Right lobe of liver (tissue), 6 donors: ENCODE measurements around the gene SLC45A1. TPM values are rescaled to one million over a fixed set of nuclear protein-coding genes. Genes with fewer than 3 reads are reported as not detected.

Experiments
- ATAC-seq, 4 donors: fragments of 200-7000 bp; cut with Tn5 transposase; one replicate each; pipeline ENCODE4 v1.9.1; 2020; ENCODE audit warnings: mild to moderate bottlenecking in 4 of 4, moderate library complexity in 4 of 4
- DNase-seq, 3 donors: peaks; one replicate each; pipeline ENCODE4 v3.0.0-alpha.2; 2020
- H3K27ac ChIP-seq, 3 donors: fragments of 200-600 bp; one replicate each; pipeline ENCODE4 v1.8.0; 2022
- H3K27me3 ChIP-seq, 2 donors: fragments of 200-600 bp; one replicate each; pipeline ENCODE4 v1.8.0; 2022
- H3K36me3 ChIP-seq, 4 donors: fragments of 200-600 bp; sonication (generic) in 1 of 4; one replicate each; pipeline versions ENCODE4 v1.5.1 to v1.8.0; 2017 to 2022; ENCODE audit warnings: control low read depth in 1 of 4
- H3K4me1 ChIP-seq, 4 donors: fragments of 200-600 bp; sonication (generic) in 1 of 4; one replicate each; pipeline versions ENCODE4 v1.5.1 to v1.8.0; 2017 to 2022; ENCODE audit warnings: control low read depth in 1 of 4
- H3K4me3 ChIP-seq, 3 donors: fragments of 200-600 bp; one replicate each; pipeline ENCODE4 v1.8.0; 2022
- H3K9me3 ChIP-seq, 4 donors: fragments of 200-600 bp; sonication (generic) in 1 of 4; one replicate each; pipeline versions ENCODE4 v1.5.1 to v1.8.0; 2017 to 2022; ENCODE audit warnings: control low read depth in 1 of 4
- CTCF ChIP-seq, 4 donors: fragments of 200-600 bp in 3 of 4; fragments of 450-650 bp in 1 of 4; IDR thresholded peaks; one replicate each; pipeline versions ENCODE4 v1.5.1 to v1.8.0; 2016 to 2022; ENCODE audit warnings: antibody characterized with exemption in 4 of 4, mild to moderate bottlenecking in 2 of 4
- POLR2A ChIP-seq: fragments of 450-650 bp; IDR thresholded peaks from one replicate; pipeline ENCODE4 v1.6.1; 2017; ENCODE audit warnings: antibody characterized with exemption, mild to moderate bottlenecking
- WGBS: methylation state at CpG from one replicate; pipeline ENCODE4 v1.1.6; 2018; ENCODE audit warnings: low coverage, low lambda C conversion rate; ENCODE audit not compliant: insufficient coverage; ENCODE audit errors: missing lambda C conversion rate; 5-methylcytosine and 5-hydroxymethylcytosine counted together
- intact Hi-C, 2 donors: fragments of 100-400 bp; cut with DNase I; formaldehyde crosslinking; loops; one replicate each; pipeline versions ENCODE4 v1.11.2 to v1.14.1; 2022
- total RNA-seq, 6 experiments: library from RNA; depleted of rRNA in 2 of 6; stranded (reverse); fragments of >200 nt in 2 of 6; fragmentation: NEBNext Ultra II Directional in 3 of 6; extraction: Animal tissue kit (Norgen Biotek cat#: 25700) in 3 of 6; gene quantifications; one replicate each; pipeline versions ENCODE4 v1.1.0 to v1.2.4, GENCODE V29; 2016 to 2023
- donor health status: DM: no; HTN: yes; CAD: no.
- donor health status: DM: no; HTN: no; CAD: no.
- donor health status: DM: no; HTN: no; CAD: no.
- donor health status: DM: no; HTN: yes; CAD: no.
- donor health status: DM: no; HTN: yes; CAD: no.

The SLC45A1 gene
- total RNA-seq, 6 experiments from 2014 or later: 0.13 to 0.53 (median 0.25) TPM; not detected in 1

- no peak for ATAC-seq
- intact Hi-C loops: no loop called here
Measured at GRCh38 chr1:8332806-8333205, 14.9 kb downstream of the SLC45A1 start.

GRCh38 chr1:8333246-8333987, 15.5 kb downstream of the SLC45A1 start:
- peak in 1 of 3 donors; percentile 35 for DNase-seq
- no peak for TF ChIP-seq CTCF (IDR thresholded peaks at IDR 0.05)
- TF ChIP-seq POLR2A: no peak
- no peak for ATAC-seq
- H3K4me1 ChIP-seq: no peaks in the 10 kb centered on the region
- H3K9me3 ChIP-seq: no peaks in the 10 kb centered on the region
- intact Hi-C loops: no loop called here
- no peaks in the 10 kb centered on the region for H3K36me3 ChIP-seq
- no peak overlapping the region for H3K4me3 ChIP-seq
- H3K27ac ChIP-seq: no peak overlapping the region
- 82% methylated on average over 14 of the region's 16 CpGs for WGBS
- no peaks in the 10 kb centered on the region for H3K27me3 ChIP-seq

More at GRCh38 chr1:8332806-8333205, 14.9 kb downstream of the SLC45A1 start:
- no peaks in the 10 kb centered on the region for H3K27me3 ChIP-seq
- no peak overlapping the region for H3K27ac ChIP-seq
- no peaks in the 10 kb centered on the region for H3K36me3 ChIP-seq
- no peak overlapping the region for H3K4me3 ChIP-seq
- no peak for DNase-seq
- WGBS: 89% methylated on average over 9 of the region's 16 CpGs
- TF ChIP-seq CTCF (IDR thresholded peaks at IDR 0.05) (no peak), POLR2A (no peak)
- H3K4me1 ChIP-seq: no peaks in the 10 kb centered on the region
- H3K9me3 ChIP-seq: no peaks in the 10 kb centered on the region

GRCh38 chr1:8334106-8334851, 16.4 kb downstream of the SLC45A1 start:
- intact Hi-C loops: no loop called here
- no peaks in the 10 kb centered on the region for H3K27me3 ChIP-seq
- DNase-seq (no peak), ATAC-seq (no peak)
- TF ChIP-seq CTCF (IDR thresholded peaks at IDR 0.05) (no peak), POLR2A (no peak)
- no peak overlapping the region for H3K4me3 ChIP-seq
- 91% methylated on average over 20 of the region's 24 CpGs for WGBS
- no peaks in the 10 kb centered on the region for H3K9me3 ChIP-seq
- H3K4me1 ChIP-seq: no peaks in the 10 kb centered on the region
- no peaks in the 10 kb centered on the region for H3K36me3 ChIP-seq
- H3K27ac ChIP-seq: no peak overlapping the region

GRCh38 chr1:8335246-8335645, 17.3 kb downstream of the SLC45A1 start:
- no peaks in the 10 kb centered on the region for H3K27me3 ChIP-seq
- TF ChIP-seq CTCF (IDR thresholded peaks at IDR 0.05) (no peak), POLR2A (no peak)
- 88% methylated on average over 1 of the region's 27 CpGs for WGBS
- H3K36me3 ChIP-seq: no peaks in the 10 kb centered on the region
- H3K9me3 ChIP-seq: no peaks in the 10 kb centered on the region
- peak in 1 of 4 donors; percentile 21 for ATAC-seq
- H3K27ac ChIP-seq: no peak overlapping the region
- H3K4me1 ChIP-seq: no peaks in the 10 kb centered on the region
- intact Hi-C loops: no loop called here
- H3K4me3 ChIP-seq: no peak overlapping the region
- DNase-seq: no peak
